ENCODE data around the gene ADRA1B.

ADRA1B gene

DNA sequence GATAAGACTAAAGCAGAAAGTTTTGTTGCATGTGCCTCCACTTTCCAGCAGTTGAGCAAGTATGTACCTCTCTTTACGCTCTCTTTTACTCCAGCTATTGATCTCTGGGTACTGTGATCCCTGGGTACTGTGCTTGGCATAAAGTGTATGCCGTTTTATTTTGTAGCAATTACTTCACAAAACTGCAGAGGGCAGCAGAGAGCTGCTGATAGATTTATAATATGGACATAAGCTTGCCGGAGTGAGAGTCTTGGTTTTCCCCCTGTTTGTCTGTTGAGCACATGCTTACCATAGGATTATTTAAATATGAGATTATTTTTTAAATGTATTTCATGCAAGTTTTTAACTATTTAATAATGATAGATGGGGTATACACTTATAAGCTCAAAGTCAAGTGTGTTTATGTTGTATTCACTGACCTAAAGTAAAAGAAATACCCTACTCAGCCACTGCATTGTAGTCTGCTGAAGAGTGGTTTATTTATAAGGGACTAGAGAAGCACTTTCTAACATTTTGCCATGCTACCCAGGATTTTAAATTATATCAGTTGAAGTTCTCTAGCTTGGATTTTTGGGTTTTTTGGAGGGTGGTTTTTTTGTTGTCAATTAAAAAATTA lies 105.7 kb downstream of the ADRA1B start:
- DNase-seq = no peak
